SIG-M5 treated with dmso at 0.1 percent for 504 hours (cell line): Measurements from ENCODE around the gene SOBP.
A peak's percentile ranks its signal among the peaks of the same experiment; 100 is the strongest.
"Not testable (repeated sequence)": the region's sequence is repeated elsewhere in the genome, so short reads cannot be mapped to it uniquely, and the experiment has no call there.

Source experiments
- DNase-seq: peaks from one replicate; lab custom pipeline; 2025; ENCODE audit not compliant: unreplicated experiment; lab: John Stamatoyannopoulos, UW

SOBP gene

DNA sequence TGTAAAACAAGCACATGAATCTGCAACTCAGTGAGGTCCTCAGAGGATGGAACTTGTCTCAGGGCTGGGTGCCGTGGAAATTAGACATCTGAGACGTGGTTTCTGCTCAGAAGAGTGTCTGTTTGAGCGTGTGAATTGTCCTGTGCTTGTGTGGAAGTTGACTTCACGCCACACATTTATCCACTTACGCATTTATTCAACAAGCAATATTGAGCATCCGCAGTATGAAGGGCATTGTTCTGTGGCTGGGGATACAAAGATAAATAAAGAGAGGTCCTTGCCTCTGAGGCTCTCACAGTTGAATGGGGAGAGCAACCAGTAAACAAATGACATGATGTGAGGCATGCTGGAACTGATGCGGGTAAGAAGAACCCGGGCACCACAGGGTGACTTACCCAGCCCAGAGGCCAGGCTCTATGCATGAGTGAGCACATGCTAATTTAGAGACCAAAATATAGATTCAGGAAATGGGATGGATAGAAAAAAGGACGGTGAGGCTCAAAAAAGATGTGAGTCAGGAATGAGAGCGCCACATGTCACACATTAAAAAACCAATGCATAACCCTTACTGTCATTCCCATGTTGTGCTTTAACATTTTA lies 60.4 kb downstream of the SOBP start:
- no peak for DNase-seq

DNA sequence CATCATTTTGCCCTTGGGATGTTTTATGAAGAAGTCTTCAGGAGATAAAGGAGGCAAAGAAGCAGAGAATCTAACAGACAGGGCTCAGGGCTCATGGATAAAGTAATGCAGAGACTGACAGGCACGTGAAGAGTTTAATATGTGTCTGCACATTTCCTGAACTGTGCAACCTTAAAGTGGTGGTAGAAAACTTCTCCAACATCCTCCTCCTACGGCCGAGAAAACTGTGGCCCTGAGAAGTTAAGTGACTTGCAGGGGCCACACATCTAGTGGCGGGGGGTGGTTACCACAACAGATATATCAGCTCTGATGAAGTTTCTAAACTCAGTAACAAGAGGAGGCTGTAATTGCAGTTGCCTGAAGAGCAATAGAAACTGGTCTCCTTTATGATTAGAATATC lies 61.0 kb downstream of the SOBP start:
- no peak for DNase-seq

DNA sequence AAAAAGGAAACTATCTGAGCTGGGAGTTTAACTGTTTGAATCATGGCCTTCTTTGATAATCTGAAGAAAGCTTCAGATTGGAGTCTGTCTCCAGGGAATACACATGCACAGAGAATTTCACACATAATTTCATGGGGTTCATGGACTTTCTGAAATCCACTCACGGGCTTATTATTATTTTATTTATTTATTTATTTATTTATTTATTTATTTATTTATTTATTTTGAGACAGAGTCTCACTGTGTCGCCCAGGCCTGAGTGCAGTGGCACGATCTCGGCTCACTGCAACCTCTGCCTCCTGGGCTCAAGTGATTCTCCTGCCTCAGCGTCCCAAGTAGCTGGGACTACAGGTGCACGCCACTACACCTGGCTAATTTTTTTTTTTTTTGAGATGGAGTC lies 63.2 kb downstream of the SOBP start:
- DNase-seq = not testable (repeated sequence)

DNA sequence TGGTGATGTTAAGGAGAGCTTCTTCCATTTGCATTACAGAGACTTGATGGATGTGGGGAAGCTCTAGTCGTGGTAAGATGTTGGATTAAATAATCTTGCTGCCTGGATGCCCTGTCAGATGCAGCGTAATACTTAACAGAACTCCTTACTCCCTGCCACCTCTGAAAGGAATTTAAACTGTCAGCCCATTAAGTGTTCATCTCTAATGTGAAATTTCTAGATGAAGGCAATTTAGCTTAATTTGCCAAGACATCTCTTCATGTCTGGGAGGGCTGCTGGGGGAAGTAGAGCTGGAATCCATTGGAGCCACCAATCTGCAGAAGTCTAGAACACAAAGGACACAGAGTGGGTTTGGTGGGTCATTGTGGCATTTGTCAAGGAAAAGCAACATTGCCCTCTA lies 64.4 kb downstream of the SOBP start:
- no peak for DNase-seq

DNA sequence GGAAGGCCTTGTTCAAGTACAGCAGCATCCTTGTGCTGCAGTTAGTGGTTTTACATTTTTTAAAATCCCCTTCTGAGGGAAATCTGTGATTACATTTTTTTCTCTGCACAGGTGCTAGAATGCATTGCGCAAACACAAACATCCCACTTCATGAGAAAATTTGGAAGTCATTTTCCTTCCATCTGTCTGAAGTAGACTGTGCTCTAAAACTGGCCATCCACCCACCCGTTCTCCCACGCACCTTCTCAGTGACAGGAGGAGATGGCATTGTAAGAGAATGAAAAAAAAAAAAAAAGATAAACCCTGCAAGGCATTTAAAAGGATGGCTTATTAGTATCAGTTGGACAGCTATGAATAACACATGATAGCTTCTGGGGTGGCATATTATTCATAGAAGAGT lies 65.0 kb downstream of the SOBP start:
- DNase-seq = no peak

DNA sequence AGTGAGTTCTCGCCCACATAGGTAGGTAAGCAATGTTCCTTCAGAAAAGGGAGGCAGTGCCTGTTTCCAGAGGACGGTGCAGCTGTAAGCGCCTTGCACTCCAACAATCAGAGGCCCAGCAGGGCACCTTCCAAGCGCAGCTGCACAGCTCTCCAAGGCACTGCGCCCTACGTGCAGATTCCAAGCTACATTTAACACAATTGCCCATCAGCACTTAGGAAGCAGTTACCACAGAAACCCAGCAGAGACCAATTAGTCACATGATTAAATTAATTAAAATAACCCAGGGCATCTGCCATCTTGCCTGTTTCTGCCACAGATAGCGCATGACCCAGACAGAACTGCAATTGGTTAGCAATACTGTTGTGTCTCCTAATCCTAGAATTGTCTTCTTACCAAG lies 65.5 kb downstream of the SOBP start:
- DNase-seq = no peak

DNA sequence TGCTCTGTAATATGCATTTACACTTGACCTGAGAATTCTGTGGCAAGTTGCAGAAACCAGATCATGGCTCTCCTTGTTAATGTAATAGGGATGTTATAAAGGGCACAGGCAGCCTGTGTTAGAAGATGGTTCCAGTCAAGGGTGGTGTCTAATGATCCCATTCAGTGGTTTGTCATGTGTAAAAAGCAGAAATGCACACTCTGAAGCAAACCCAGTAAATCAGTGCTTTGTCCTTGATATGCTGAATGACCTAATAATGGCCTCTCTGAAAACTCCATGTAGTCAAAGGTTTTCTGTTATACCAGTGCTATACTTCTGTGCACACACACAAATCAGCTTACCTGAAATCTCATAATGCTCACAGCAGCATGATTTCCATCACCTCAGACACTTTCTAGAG lies 66.2 kb downstream of the SOBP start:
- no peak for DNase-seq

DNA sequence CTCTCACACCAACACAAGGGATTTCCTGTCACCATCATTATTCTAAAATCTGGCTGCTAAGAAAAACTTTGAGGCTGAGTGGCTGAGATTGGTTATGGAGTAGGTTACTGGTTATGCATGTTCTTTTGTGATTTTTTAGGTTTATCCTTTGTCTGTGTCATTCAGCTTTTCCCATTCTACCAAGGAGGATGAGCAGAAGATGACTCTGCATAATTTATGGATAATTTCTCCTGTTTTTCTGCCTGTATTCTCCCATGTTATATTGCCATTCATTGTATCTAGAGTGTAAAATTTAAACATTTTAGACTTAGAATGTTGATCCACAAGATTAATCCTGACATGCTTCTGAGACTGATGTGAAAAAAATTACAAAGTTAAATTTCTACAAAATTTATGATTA lies 67.8 kb downstream of the SOBP start:
- no peak for DNase-seq

DNA sequence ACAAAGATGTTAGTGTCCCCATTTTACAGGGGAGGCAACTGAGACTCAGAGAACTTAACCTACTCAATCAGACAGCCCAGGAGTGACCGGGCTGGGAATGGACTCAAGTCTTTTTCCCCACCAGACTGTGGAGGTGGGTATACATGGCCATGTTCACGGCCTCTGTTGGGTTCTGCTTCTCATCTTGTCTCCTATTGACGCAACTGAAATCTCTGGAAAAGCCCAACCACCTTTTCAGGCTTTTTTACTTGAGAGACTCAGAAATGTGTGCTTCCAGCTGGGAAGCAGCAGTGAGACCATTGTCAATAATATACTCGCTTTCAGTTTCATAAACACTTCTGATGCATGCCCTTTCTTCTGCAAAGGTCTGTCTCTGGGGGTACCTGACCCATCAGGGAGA lies 70.7 kb downstream of the SOBP start:
- no peak for DNase-seq

DNA sequence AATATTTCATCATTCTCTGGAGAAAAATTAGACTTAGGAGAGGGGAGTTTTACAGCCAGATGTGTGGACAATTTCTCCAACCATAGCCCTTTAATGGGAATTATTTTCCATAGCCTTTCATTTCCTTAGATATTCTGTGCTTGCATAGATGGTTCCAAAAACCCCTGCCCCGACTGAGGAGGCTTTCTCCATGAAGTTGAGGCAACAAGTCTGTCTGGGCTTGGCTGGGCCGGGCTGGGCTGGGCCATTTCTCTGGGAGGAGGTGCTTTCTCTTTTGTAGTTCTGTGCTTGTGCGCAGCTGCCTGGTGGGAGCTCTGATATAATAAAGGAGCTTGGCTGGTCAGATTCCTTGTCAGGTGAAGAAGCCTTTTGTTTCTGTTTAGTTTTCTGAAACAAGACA lies 71.4 kb downstream of the SOBP start:
- DNase-seq = no peak

DNA sequence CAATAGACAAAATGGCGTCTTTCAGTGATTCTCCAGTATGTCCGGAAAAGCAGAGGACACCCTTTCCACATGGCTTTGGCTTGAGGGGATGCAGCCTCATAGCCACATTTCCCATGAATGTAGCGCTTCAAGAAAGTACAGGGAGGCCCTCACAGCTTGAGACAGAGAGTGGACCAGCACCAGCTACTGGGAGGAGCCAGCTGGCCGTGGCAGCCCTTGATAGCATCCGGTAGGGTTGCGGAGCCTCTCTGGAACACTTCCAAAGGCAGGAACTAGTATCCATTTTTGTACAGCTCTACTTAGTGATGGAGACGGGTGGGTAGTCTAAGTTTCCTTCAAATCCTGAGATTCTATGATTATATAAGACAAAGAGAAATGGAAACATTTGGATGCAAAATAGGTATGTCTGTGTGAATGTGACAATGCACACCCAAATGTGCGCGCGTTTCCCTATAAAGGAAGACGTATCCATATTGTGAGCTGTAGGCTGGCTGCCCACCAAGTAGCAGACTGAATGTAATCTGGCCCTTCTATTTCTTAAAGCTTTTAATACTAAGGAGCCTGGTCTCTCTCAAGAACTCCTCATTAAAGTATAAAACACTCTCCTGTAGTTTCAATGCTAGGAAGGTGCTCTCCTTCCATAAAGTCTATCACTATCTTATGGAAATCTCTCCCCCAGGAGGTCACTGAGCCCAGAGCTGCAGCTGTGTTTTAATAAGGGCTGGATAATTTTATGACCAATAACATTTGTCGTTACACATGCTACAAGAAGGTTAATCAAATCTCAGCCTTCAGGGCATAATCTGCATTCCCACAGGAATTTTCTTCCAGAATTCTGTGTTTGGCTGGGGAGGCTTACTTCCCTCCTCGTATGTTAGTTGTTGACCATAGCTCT lies 74.0 kb downstream of the SOBP start:
- no peak for DNase-seq

DNA sequence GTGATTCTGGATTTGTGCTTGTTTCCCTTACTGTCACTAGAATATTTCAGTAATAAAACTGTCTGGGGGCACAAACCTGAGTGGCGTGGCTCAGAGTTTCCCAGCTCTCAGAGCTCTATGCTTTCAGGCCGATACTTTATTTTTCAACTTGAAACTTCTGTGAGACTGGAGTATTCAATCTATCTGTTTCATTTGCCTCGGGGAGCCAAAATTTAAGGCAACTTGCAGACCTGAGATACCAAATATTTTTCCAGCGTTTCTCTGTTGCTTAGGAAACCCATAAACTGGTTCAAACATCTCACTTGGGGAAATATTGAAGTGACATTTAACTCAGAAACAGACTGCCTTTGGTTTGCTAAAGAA lies 74.7 kb downstream of the SOBP start:
- DNase-seq = no peak

DNA sequence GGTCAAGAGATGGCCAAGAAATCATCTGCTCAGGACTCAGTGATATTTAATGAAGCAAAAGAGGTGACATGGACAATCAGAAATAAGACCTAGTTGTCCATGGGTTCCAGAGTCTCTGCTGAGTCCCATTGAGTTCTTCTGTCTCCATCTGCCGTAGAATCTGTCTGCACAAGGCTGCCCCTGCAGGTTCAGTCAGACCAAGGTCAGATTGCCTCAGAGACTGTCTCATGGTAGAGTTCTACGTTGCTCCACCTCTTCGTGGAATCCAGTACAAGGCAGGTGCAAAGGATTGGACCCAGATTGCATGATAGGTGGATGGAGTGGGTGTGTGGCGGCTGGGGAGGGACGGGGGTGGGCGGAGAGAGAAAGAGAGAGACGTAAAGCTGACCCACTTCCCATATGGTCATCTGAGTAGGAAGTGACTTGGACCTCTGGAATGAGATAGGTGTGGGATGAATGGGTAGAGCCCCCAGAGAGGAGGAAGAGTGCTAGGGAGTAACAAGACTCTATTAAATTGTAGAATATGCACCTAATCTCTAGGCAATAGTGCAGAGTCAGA lies 75.3 kb downstream of the SOBP start:
- DNase-seq = no peak

DNA sequence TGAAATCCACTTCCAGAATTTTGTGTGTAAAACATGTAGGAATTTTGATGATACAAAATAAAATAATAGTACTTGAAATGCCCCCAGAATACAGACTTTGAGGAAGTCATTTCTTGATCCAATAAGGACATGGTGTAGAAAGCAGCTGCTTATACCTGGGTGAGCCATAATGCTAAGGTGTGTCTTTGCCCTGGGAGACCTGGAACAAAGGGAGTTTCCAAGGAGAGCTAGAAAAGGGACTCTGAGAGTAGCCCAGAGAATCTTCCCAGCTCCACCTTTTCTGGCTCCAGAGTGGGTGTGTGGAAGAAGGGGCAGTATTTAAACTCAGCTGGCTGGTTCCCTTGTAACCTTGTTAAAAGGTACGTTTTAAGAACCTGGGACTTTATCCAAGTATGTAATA lies 77.7 kb downstream of the SOBP start:
- no peak for DNase-seq

DNA sequence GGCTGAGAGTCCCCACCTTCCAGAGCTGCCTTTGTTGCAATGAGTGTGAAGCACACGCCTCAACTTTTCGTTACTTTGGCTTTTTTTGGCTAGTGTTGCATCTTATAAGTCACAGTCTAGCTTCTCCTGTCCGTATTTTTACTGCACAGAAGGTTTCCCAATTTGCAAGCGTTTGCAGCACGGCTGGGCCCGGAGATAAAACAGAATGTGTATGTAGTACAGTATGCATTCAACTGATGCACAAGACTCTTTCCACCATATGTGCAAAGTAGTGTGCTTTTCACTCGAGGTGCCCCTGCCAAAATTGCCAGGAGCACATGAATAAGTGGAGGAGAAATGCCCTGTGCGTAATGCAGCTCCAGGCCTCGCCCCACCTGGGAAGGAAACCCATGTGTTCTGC lies 79.6 kb downstream of the SOBP start:
- DNase-seq = no peak

DNA sequence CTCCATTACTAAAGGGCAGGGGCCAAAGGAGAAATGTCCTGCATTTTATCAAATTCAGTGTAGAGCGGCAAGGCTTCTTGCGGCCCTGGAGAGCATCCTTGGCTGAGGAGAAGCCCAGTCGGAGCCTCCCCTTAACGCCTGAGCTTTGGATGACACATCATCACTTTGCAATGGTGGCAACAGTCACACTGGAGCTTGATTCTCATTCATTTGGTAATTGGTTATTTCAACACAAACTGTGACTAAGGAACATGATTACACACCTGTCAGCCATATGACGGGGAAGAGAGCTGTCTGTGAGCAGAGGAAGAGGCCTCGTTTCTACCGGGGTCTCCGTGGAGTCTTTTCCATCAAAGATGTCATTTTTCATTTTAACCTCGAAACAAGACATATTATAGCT lies 81.4 kb downstream of the SOBP start:
- DNase-seq = no peak

DNA sequence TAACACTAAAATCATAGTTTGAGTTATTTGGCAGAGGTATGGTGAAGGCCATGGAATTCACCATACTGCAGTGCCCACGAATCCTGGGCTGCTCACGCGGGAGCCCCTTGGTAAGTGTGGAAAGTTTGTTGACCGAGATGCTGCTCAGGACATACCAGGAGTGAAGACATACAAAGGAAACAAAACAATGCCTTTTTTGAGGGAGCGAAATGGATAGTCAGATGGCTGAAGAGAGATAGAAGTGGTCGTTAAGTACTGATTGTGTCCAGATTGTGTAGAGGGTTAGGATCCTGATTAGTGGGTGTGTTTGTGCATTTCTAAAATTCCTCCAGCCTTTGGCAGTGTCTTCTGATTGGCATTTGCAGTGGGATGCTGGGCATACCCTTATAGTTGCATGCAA lies 83.0 kb downstream of the SOBP start:
- no peak for DNase-seq

DNA sequence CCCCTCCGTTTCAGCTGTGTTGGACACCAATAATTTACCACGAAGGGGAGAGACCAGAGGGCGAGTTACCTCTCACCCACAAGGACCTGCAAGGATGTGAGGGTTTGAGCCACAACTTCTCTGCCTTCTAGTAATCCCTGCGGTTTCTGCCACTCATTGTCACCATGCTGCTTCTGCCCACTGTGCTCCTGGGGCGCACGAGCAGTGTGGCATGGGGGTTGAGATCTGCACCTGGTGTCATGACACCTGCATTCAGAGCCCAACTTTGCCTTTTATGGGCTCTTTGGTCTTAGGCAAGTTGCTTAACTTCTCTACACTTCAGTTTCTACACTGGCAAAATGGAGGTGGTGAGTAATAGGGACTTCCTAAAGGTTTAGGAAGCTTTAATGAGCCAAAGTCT lies 84.9 kb downstream of the SOBP start:
- DNase-seq = no peak

DNA sequence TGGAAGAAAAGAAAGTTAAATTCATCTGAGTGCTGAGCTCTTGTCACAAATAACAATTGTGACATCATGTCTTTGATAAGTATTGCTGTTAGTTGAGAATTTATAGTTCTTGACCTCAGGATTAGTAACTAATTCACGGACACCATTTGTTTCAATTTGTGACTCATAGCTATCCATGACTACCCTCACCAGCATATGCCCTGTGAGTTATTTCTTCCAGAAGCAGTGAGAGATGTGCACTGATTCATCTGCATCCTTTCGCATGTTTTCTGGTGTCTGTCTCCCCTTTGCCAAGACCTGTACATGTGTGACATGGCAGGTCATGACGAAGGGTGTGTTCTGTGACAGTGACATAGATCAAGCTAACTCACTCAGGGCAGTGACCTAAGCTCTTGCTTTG lies 86.9 kb downstream of the SOBP start:
- DNase-seq = no peak

DNA sequence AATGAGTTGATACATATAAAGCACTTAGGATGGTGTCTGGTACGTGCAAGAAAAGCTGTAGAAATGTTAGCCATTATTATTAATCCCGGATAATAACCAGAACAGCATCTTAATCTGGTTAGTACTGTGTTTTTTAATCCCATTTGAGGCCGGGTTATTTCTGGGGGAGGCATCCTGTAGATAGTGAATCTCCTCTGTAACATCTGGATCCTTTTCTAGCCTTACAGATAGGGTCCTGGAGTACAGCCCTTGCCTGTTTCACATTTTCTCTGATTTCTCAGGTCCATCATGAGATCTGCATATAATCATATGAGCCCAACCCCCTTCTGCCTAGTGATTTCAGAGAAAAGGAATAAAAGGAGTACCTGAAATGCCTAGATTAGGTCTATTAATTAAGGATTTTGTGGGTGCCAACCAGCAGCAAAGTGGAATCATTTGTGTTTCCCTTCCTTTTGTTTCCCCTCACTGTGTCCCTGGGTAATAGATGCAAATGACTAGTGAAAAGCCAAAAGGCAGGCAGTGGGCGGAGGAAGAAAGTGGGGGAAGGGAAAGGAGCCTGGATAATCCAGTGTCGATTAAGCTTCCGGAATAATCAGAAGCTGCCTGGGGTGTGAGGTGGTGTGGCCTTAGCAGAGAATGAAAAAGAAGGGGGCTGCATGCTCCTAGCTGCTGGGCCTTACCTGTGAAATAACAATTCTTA lies 88.9 kb downstream of the SOBP start:
- DNase-seq = no peak

DNA sequence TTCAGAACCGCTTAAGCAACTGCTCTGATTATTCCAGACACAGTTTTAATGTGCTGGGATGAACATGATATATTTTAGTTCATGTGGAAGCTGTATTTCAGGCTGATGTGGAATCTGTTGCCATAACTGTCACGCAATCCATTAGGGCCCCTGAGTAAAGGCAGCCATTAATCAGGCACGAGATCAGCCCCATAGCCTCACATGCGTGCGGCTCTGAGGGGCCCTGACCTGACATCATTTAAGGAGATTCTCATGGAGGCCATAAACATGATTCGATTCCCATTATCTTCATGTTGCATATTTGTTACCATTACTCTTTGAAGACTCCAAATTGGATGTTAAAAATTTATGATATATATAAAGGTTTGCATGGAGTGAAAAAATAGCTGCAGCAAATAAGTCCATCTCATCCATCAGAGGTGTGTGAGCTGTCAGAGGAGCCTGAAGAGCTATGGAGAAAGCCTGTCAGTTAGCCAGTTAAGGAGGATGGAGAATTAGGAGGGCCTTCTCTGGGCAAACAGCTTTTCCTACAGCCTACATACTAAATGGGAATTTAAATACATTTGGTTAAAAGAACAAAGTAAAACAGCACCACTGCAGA lies 89.6 kb downstream of the SOBP start:
- DNase-seq = no peak

DNA sequence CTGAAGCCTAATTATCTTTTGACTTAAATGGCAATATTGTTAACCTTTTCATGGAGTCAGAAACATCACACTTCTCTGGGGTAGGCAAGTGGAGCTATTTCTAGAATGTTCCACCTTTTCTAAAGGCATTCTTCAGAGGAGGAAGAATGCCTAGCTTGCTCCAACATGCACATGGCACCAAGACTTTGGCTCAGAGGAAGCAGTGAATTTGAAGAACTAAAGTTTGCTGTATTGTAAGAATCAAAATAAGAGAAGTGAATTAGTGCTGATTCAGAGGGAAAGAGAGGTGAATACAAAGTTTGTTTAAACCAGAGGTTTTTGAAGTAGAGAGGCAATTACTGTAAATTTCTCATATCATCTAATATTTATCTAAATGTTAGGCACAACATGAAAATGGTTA lies 92.2 kb downstream of the SOBP start:
- peak; percentile 6 for DNase-seq
